ENCODE measurements around the gene INTS14. TPM values are rescaled to one million over a fixed set of nuclear protein-coding genes. Genes with fewer than 3 reads are reported as not detected.

INTS14 gene
- total RNA-seq, 1 donor from 2014 or later: 41.2 TPM

- ChIA-PET CTCF (no interaction called here), POLR2A (interaction anchor here (0.6 kb wide), 1 partner anchor 184 kb away, joined by 4 read pairs; no protein-coding TSS in a partner anchor)
- DNase-seq (no peak), ATAC-seq (ENCODE audit: low read depth) (no peak)
- H3K4me1 Mint-ChIP-seq: peaks cover 10% of the 10 kb centered on the region
- no peaks in the 10 kb centered on the region for H3K27me3 Mint-ChIP-seq
- TF ChIP-seq CTCF (IDR thresholded peaks at IDR 0.05): no peak
- H3K4me3 Mint-ChIP-seq: no peak overlapping the region
- peak overlapping the region; percentile 0 for H3K27ac Mint-ChIP-seq
- intact Hi-C loops (cut with micrococcal nuclease): no loop called here
- H3K9me3 Mint-ChIP-seq: no peaks in the 10 kb centered on the region
- peaks cover 74% of the 10 kb centered on the region for H3K36me3 Mint-ChIP-seq (ENCODE audit: low read depth)
These were observed 43.0 kb upstream of the INTS14 start for GRCh38 chr15:65653801-65654521.

DNA sequence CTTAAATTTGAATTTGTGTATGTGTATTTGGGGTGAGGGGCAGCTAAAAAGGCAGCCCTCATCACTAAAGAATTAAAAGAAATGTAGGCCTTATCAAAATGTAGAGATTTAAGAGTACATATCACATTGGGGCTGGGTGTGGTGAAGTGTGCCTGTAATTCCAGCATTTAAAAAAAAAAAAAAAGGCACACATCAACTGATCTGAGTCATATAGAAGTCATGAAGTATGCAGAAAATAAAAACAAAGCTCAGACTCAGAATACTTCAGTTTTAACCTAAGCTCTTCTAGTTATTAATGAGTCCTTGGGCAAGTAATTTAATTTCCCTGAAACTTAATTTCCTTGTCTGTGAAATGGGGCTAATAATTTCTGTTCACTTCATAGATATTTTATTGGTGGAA is 42.4 kb upstream of the INTS14 start:
- no peak overlapping the region for H3K27ac Mint-ChIP-seq
- peaks cover 68% of the 10 kb centered on the region for H3K36me3 Mint-ChIP-seq (ENCODE audit: low read depth)
- ATAC-seq (ENCODE audit: low read depth) (no peak), DNase-seq (no peak)
- no peak for TF ChIP-seq CTCF (IDR thresholded peaks at IDR 0.05)
- CTCF ChIA-PET: no interaction called here
- intact Hi-C loops (cut with micrococcal nuclease): no loop called here
- H3K4me1 Mint-ChIP-seq: peaks cover 7% of the 10 kb centered on the region
- no peaks in the 10 kb centered on the region for H3K27me3 Mint-ChIP-seq
- POLR2A ChIA-PET: no interaction called here
- H3K9me3 Mint-ChIP-seq: no peaks in the 10 kb centered on the region
- no peak overlapping the region for H3K4me3 Mint-ChIP-seq

DNA sequence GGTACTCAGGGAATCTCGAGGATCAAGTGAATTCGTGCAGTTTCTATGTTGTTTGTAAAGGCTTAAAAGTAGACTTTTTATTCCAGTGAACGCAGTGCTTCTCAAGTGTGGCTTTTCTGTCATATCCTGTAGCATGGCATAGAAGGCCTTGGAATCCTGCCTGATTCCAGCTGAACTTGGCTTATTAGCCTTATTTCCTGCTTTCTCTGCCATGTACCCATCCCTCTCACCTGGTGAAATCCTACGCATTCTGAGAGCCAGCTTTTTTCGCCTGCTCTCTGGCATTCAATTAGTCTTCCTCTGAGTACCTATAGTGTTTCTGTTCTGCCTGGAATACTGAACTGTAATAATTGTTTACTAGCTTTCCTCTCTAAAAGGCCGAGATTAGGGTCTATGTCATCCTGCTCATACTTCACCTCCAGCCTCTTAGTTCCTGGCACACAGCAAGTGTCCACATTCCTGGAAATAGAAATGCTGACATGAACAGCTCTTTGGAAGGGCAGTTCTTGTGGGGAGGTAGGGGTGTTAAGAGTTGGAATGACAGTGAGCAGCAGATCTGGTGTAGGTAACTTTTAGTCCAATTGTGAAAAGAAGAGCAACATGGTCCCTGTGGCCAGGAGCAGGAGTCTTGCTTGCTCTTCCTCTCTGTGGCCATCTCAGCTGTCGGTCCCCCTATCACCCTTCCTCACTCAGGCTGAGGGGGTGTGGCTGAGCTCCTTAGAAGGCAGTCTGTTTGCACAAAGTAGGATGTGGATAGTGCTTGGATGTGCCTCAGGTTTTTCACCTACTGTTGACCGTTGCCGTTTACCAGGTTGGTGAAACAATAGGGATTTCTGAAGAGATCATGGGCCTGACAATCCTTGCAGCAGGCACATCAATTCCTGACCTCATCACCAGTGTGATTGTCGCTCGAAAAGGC is 41.2 kb upstream of the INTS14 start:
- no peak for ATAC-seq (ENCODE audit: low read depth)
- CTCF ChIA-PET: no interaction called here
- Mint-ChIP-seq H3K4me3 (no peak overlapping the region), H3K27ac (peak overlapping the region; percentile 43), H3K4me1 (peaks cover 10% of the 10 kb centered on the region), H3K9me3 (no peaks in the 10 kb centered on the region), H3K27me3 (no peaks in the 10 kb centered on the region), H3K36me3 (ENCODE audit: low read depth) (peaks cover 62% of the 10 kb centered on the region)
- no peak for TF ChIP-seq CTCF (IDR thresholded peaks at IDR 0.05)
- no peak for DNase-seq
- POLR2A ChIA-PET: no interaction called here
- intact Hi-C loops (cut with micrococcal nuclease): no loop called here

DNA sequence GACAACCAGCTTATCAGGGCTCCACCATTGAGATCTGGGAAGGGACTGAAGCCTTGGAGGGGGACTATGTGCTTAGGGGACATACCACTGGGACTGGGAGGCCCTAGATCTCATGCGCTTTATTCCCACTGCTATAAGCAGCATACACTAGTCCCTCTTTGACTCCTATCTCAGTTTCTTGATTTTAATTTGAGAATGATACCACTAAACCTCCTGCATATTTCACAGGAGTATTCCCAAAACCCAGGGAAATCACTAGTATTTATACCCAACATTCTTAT is 40.1 kb upstream of the INTS14 start:
- Mint-ChIP-seq H3K9me3 (no peaks in the 10 kb centered on the region), H3K4me3 (no peak overlapping the region), H3K36me3 (ENCODE audit: low read depth) (peaks cover 55% of the 10 kb centered on the region), H3K27me3 (no peaks in the 10 kb centered on the region), H3K4me1 (peaks cover 10% of the 10 kb centered on the region), H3K27ac (no peak overlapping the region)
- intact Hi-C loops (cut with micrococcal nuclease): no loop called here
- ATAC-seq (ENCODE audit: low read depth): no peak
- CTCF ChIA-PET: no interaction called here
- DNase-seq: no peak
- POLR2A ChIA-PET: no interaction called here
- TF ChIP-seq CTCF (IDR thresholded peaks at IDR 0.05): no peak

- Mint-ChIP-seq H3K4me3 (no peak overlapping the region), H3K27ac (no peak overlapping the region), H3K36me3 (ENCODE audit: low read depth) (peaks cover 52% of the 10 kb centered on the region), H3K27me3 (no peaks in the 10 kb centered on the region), H3K9me3 (no peaks in the 10 kb centered on the region), H3K4me1 (peaks cover 10% of the 10 kb centered on the region)
- ChIA-PET CTCF (no interaction called here), POLR2A (no interaction called here)
- no peak for TF ChIP-seq CTCF (IDR thresholded peaks at IDR 0.05)
- ATAC-seq (ENCODE audit: low read depth) (no peak), DNase-seq (no peak)
- intact Hi-C loops (cut with micrococcal nuclease): no loop called here
These were observed 39.5 kb upstream of the INTS14 start for GRCh38 chr15:65650312-65651041.

All from activated B cell treated with CpG ODN at 0.5 μM for 24 hours (primary cell).